Spinal cord (tissue), 10 donors: ENCODE results near the gene KIF3A. TPM values are rescaled to one million over a fixed set of nuclear protein-coding genes. Genes with fewer than 3 reads are reported as not detected.

ENCODE experiments used
- DNase-seq, 6 donors: peaks; one replicate each; pipeline versions ENCODE4 v3.0.0 to v3.0.0-alpha.2; 2013 to 2015; ENCODE audit warnings: low spot score in 6 of 6, low read depth in 4 of 6
- H3K27ac ChIP-seq: one replicate; pipeline ENCODE4 v1.5.1; 2013; ENCODE audit warnings: low read depth, low read length, control low read depth
- H3K27me3 ChIP-seq: one replicate; pipeline ENCODE4 v1.6.1; 2013; ENCODE audit warnings: low read length; ENCODE audit not compliant: control insufficient read depth, insufficient read depth
- H3K36me3 ChIP-seq: one replicate; pipeline ENCODE4 v1.6.1; 2013; ENCODE audit warnings: low read length; ENCODE audit not compliant: control insufficient read depth, insufficient read depth
- H3K4me1 ChIP-seq: one replicate; pipeline ENCODE4 v1.6.1; 2013; ENCODE audit warnings: low read length; ENCODE audit not compliant: control insufficient read depth, insufficient read depth
- H3K4me3 ChIP-seq: one replicate; pipeline ENCODE4 v1.5.1; 2013; ENCODE audit warnings: low read depth, low read length, control low read depth
- H3K9me3 ChIP-seq: one replicate; pipeline ENCODE4 v1.6.1; 2013; ENCODE audit warnings: low read length; ENCODE audit not compliant: control insufficient read depth, insufficient read depth
- WGBS: methylation state at CpG from one replicate; pipeline ENCODE4 v1.1.5; 2013; ENCODE audit warnings: missing lambda C conversion rate; ENCODE audit not compliant: insufficient coverage; 5-methylcytosine and 5-hydroxymethylcytosine counted together
- polyA plus RNA-seq, 2 donors: library from polyadenylated mRNA; unstranded; fragments of 120-200 nt; gene quantifications; one replicate each; pipeline ENCODE4 v1.2.1, GENCODE V29; 2013; ENCODE audit not compliant: insufficient read length in 2 of 2
- total RNA-seq, 2 donors: library from RNA; depleted of rRNA in 1 of 2; stranded (reverse); fragments of 120-200 nt in 1 of 2; fragments of >200 nt in 1 of 2; gene quantifications; one replicate each; pipeline versions ENCODE4 v1.2.3 to v1.2.4, GENCODE V29; 2013 to 2014
- donor health status: healthy.

KIF3A gene
- total and polyA plus RNA-seq, 4 donors: 42.3 to 97.6 (median 86.6) TPM

GRCh38 chr5:132667309-132667708 lies 70.0 kb downstream of the KIF3A start:
- peaks cover 15% of the 10 kb centered on the region for H3K4me1 ChIP-seq
- H3K36me3 ChIP-seq: no peaks in the 10 kb centered on the region
- no peak overlapping the region for H3K4me3 ChIP-seq
- H3K9me3 ChIP-seq: no peaks in the 10 kb centered on the region
- DNase-seq: no peak
- H3K27ac ChIP-seq: no peak overlapping the region
- H3K27me3 ChIP-seq: no peaks in the 10 kb centered on the region
- 92% methylated on average over 4 of the region's 10 CpGs for WGBS

GRCh38 chr5:132666310-132667123 lies 70.8 kb downstream of the KIF3A start:
- Histone ChIP-seq H3K4me3 (no peak overlapping the region), H3K27ac (no peak overlapping the region), H3K36me3 (no peaks in the 10 kb centered on the region), H3K9me3 (no peaks in the 10 kb centered on the region), H3K27me3 (no peaks in the 10 kb centered on the region), H3K4me1 (peaks cover 15% of the 10 kb centered on the region)
- DNase-seq: no peak
- 94% methylated on average over 10 of the region's 16 CpGs for WGBS

- Histone ChIP-seq H3K36me3 (no peaks in the 10 kb centered on the region), H3K4me1 (peaks cover 15% of the 10 kb centered on the region), H3K27me3 (no peaks in the 10 kb centered on the region), H3K27ac (no peak overlapping the region), H3K4me3 (no peak overlapping the region), H3K9me3 (no peaks in the 10 kb centered on the region)
- 78% methylated on average over 19 of the region's 21 CpGs for WGBS
- no peak for DNase-seq
These were observed 71.7 kb downstream of the KIF3A start for GRCh38 chr5:132665574-132666080.

- Histone ChIP-seq H3K27ac (no peak overlapping the region), H3K27me3 (no peaks in the 10 kb centered on the region), H3K4me3 (no peak overlapping the region), H3K36me3 (no peaks in the 10 kb centered on the region), H3K9me3 (no peaks in the 10 kb centered on the region), H3K4me1 (peaks cover 15% of the 10 kb centered on the region)
- no peak for DNase-seq
- whole genome bisulfite sequencing: 94% methylated on average over 6 of the region's 9 CpGs
These were observed 72.6 kb downstream of the KIF3A start for GRCh38 chr5:132664696-132665209.

- no peaks in the 10 kb centered on the region for H3K27me3 ChIP-seq
- no peaks in the 10 kb centered on the region for H3K9me3 ChIP-seq
- H3K36me3 ChIP-seq: no peaks in the 10 kb centered on the region
- 77% methylated on average over 12 of the region's 13 CpGs for WGBS
- H3K4me3 ChIP-seq: no peak overlapping the region
- no peak overlapping the region for H3K27ac ChIP-seq
- peaks cover 15% of the 10 kb centered on the region for H3K4me1 ChIP-seq
- DNase-seq: no peak
These were observed 73.3 kb downstream of the KIF3A start for GRCh38 chr5:132663771-132664695.

- no peak overlapping the region for H3K4me3 ChIP-seq
- H3K36me3 ChIP-seq: no peaks in the 10 kb centered on the region
- no peak for DNase-seq
- 87% methylated on average over 25 of the region's 25 CpGs for WGBS
- H3K27ac ChIP-seq: no peak overlapping the region
- no peaks in the 10 kb centered on the region for H3K27me3 ChIP-seq
- peaks cover 14% of the 10 kb centered on the region for H3K4me1 ChIP-seq
- H3K9me3 ChIP-seq: no peaks in the 10 kb centered on the region
These were observed 74.2 kb downstream of the KIF3A start for GRCh38 chr5:132662925-132663770.

- no peaks in the 10 kb centered on the region for H3K27me3 ChIP-seq
These were observed 75.3 kb downstream of the KIF3A start for GRCh38 chr5:132662004-132662401.

GRCh38 chr5:132661231-132662003 lies 75.9 kb downstream of the KIF3A start:
- Histone ChIP-seq H3K9me3 (no peaks in the 10 kb centered on the region), H3K4me1 (peaks cover 16% of the 10 kb centered on the region), H3K36me3 (no peaks in the 10 kb centered on the region), H3K4me3 (no peak overlapping the region), H3K27me3 (peaks cover 4% of the 10 kb centered on the region), H3K27ac (no peak overlapping the region)
- 86% methylated on average over 9 of the region's 12 CpGs for WGBS
- no peak for DNase-seq

More at GRCh38 chr5:132662004-132662401, 75.3 kb downstream of the KIF3A start:
- 96% methylated on average over 4 of the region's 9 CpGs for WGBS
- no peak for DNase-seq
- Histone ChIP-seq H3K4me1 (peaks cover 10% of the 10 kb centered on the region), H3K27ac (no peak overlapping the region), H3K4me3 (no peak overlapping the region), H3K36me3 (no peaks in the 10 kb centered on the region), H3K9me3 (no peaks in the 10 kb centered on the region)
